PC-3 (cell line): ENCODE data around the gene OXCT2. TPM values are rescaled to one million over a fixed set of nuclear protein-coding genes. Genes with fewer than 3 reads are reported as not detected.

Source experiments
- ATAC-seq: fragments of 200-7000 bp; cut with Tn5 transposase; 2 replicates; pipeline ENCODE4 v1.9.1; 2020; ENCODE audit warnings: mild to moderate bottlenecking, moderate library complexity
- BruUV-seq: library from RNA; stranded (reverse); fragments of 400-500 nt; replicated peaks from 2 replicates; lab custom pipeline; 2021; lab: Mats Ljungman, UMichigan
- CTCF ChIA-PET: fragments of 300-600 bp; sonication (Branson Sonifier 250); formaldehyde crosslinking; loops from one replicate; lab custom pipeline; 2022; ENCODE audit warnings: antibody characterized with exemption; lab: Charles Lee
- POLR2A ChIA-PET: fragments of 300-600 bp; sonication (Branson Sonifier 250); formaldehyde crosslinking; loops from one replicate; lab custom pipeline; 2022; ENCODE audit warnings: antibody characterized with exemption; ENCODE audit not compliant: unreplicated experiment; lab: Charles Lee
- DNase-seq: peaks from one replicate; pipeline ENCODE4 v3.0.0-alpha.2; 2015
- H2AFZ ChIP-seq: fragments of 300-600 bp; sonication (generic); 2 replicates; pipeline ENCODE4 v1.6.0; 2016; ENCODE audit warnings: antibody characterized with exemption, low read length
- H3F3A ChIP-seq: fragments of 300-600 bp; sonication (generic); one replicate; pipeline ENCODE4 v1.6.0; 2017; ENCODE audit warnings: antibody characterized with exemption, low read length, control low read depth, mild to moderate bottlenecking; ENCODE audit not compliant: unreplicated experiment
- H3K27ac ChIP-seq: fragments of 300-600 bp; sonication (generic); 2 replicates; pipeline ENCODE4 v1.5.1; 2016; ENCODE audit warnings: mild to moderate bottlenecking, low read length
- H3K27me3 ChIP-seq: fragments of 300-600 bp; sonication (generic); 2 replicates; pipeline ENCODE4 v1.6.1; 2016; ENCODE audit warnings: low read length, mixed read lengths
- H3K36me3 ChIP-seq: fragments of 300-600 bp; sonication (generic); 2 replicates; pipeline ENCODE4 v1.6.1; 2016; ENCODE audit warnings: low read depth, mixed run types, low read length, mixed read lengths
- H3K4me1 ChIP-seq: fragments of 300-600 bp; sonication (generic); 2 replicates; pipeline ENCODE4 v1.5.1; 2016; ENCODE audit warnings: low read length; ENCODE audit not compliant: insufficient read depth
- H3K4me2 ChIP-seq: fragments of 300-600 bp; sonication (generic); 2 replicates; pipeline ENCODE4 v1.6.0; 2016; ENCODE audit warnings: low read length
- H3K4me3 ChIP-seq: fragments of 300-600 bp; sonication (generic); 2 replicates; pipeline ENCODE4 v1.5.1; 2016; ENCODE audit warnings: mild to moderate bottlenecking, low read length, mixed read lengths
- H3K79me2 ChIP-seq: fragments of 300-600 bp; sonication (generic); 2 replicates; pipeline ENCODE4 v1.6.1; 2017; ENCODE audit warnings: low read length, mixed read lengths
- H3K9ac ChIP-seq: fragments of 300-600 bp; sonication (generic); 2 replicates; pipeline ENCODE4 v1.6.0; 2016; ENCODE audit warnings: mild to moderate bottlenecking, low read length
- H3K9me2 ChIP-seq: fragments of 300-600 bp; sonication (generic); replicated peaks from 2 replicates; pipeline ENCODE4 v1.6.1; 2016; ENCODE audit warnings: mixed run types, low read length, mixed read lengths
- H3K9me3 ChIP-seq: fragments of 300-600 bp; sonication (generic); 2 replicates; pipeline ENCODE4 v1.6.1; 2016; ENCODE audit warnings: low read length, mixed read lengths
- H4K20me1 ChIP-seq: fragments of 300-600 bp; sonication (generic); 2 replicates; pipeline ENCODE4 v1.6.1; 2016; ENCODE audit warnings: low read length, mixed read lengths
- CTCF ChIP-seq: fragments of 300-600 bp; sonication (generic); conservative IDR thresholded peaks from 2 replicates; pipeline ENCODE4 v1.5.1; 2017; ENCODE audit warnings: antibody characterized with exemption, low read depth, mild to moderate bottlenecking, low read length
- EZH2 ChIP-seq: fragments of 300-600 bp; sonication (generic); IDR thresholded peaks from one replicate; pipeline ENCODE4 v1.6.1; 2017; ENCODE audit warnings: antibody characterized with exemption, mild to moderate bottlenecking, low read length; ENCODE audit not compliant: unreplicated experiment
- EZH2phosphoT487 ChIP-seq: fragments of 300-600 bp; sonication (generic); IDR thresholded peaks from 2 replicates; pipeline ENCODE4 v1.6.1; 2018; ENCODE audit warnings: mild to moderate bottlenecking, antibody characterized with exemption, low read length, borderline replicate concordance
- intact Hi-C: fragments of 100-400 bp; cut with micrococcal nuclease; formaldehyde crosslinking; loops from 2 replicates; pipeline ENCODE4 v1.9.0; 2023
- total RNA-seq: library from RNA; depleted of rRNA; stranded (reverse); fragments of >200 nt; gene quantifications from 2 replicates; pipeline ENCODE4 v1.2.3, GENCODE V29; 2014

Gene OXCT2
- total RNA-seq, 1 experiment from 2014 or later: 0.98 TPM

GRCh38 chr1:39782103-39782502 lies 11.0 kb upstream of the OXCT2 start:
- TF ChIP-seq CTCF (no peak), EZH2 (no peak), EZH2phosphoT487 (no peak)
- Histone ChIP-seq H2AFZ (no peak overlapping the region), H3K9me2 (no peaks in the 10 kb centered on the region), H3K9ac (no peak overlapping the region), H3K4me1 (no peaks in the 10 kb centered on the region), H3K4me3 (no peak overlapping the region), H4K20me1 (no peaks in the 10 kb centered on the region), H3K9me3 (no peaks in the 10 kb centered on the region), H3K79me2 (no peaks in the 10 kb centered on the region), H3F3A (no peaks in the 10 kb centered on the region), H3K4me2 (no peak overlapping the region), H3K27ac (no peak overlapping the region), H3K36me3 (no peaks in the 10 kb centered on the region), H3K27me3 (no peaks in the 10 kb centered on the region)
- BruUV-seq: no TSS peak
- ChIA-PET POLR2A (no interaction called here), CTCF (interaction anchor here (0.7 kb wide), 1 partner anchor 162 kb away, joined by 3 read pairs; no protein-coding TSS in a partner anchor)
- intact Hi-C loops: no loop called here
- no peak for ATAC-seq
- DNase-seq: no peak

DNA sequence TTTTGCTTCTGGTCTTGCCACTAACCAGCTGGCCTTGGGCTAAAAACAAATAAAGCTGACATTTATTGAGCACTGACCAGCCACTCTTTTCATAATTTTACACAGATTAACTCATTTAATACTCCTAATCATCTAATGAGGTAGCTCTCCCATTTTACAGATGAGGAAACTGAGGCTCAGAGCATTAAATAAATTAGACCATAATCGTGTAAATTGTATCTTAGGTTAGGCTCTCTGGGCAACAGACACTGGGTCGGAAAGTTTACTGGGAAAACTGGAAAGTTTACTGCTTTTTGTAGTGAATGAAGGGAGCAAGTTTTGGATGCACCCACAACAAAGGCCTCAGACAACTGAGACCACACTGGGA lies 10.2 kb upstream of the OXCT2 start:
- DNase-seq: no peak
- Histone ChIP-seq H3K9ac (no peak overlapping the region), H3K79me2 (no peaks in the 10 kb centered on the region), H3K27ac (no peak overlapping the region), H3F3A (no peaks in the 10 kb centered on the region), H3K36me3 (no peaks in the 10 kb centered on the region), H3K4me1 (no peaks in the 10 kb centered on the region), H3K4me2 (no peak overlapping the region), H3K9me2 (no peaks in the 10 kb centered on the region), H3K27me3 (no peaks in the 10 kb centered on the region), H3K9me3 (no peaks in the 10 kb centered on the region), H3K4me3 (no peak overlapping the region), H2AFZ (no peak overlapping the region), H4K20me1 (no peaks in the 10 kb centered on the region)
- TF ChIP-seq EZH2: no peak
- no peak for TF ChIP-seq EZH2phosphoT487
- no peak for TF ChIP-seq CTCF
- no TSS peak for BruUV-seq
- POLR2A ChIA-PET: no interaction called here
- CTCF ChIA-PET: no interaction called here
- ATAC-seq: no peak
- intact Hi-C loops: no loop called here

DNA sequence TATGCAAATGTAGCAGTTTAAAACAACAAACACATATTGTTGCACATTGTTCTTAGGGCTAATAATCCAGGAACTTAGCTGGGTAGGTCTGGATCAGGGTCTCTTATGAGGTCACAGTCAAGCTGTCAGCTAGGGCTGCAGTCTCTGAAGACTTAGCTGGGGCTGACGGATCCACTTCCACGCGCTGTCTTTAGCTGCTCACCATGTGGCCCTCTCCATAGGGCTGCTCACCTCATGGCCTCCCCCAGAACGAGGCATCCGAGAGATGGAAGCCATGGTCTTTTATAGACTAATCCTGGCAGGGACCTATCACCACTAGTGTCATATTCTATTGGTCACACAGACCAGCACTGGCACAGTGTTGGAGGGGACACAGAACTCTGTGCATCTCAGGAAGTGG lies 8.7 kb upstream of the OXCT2 start:
- DNase-seq (no peak), ATAC-seq (no peak)
- Histone ChIP-seq H2AFZ (no peak overlapping the region), H3K9ac (no peak overlapping the region), H4K20me1 (no peaks in the 10 kb centered on the region), H3K36me3 (no peaks in the 10 kb centered on the region), H3K4me3 (no peak overlapping the region), H3K9me3 (no peaks in the 10 kb centered on the region), H3K27ac (no peak overlapping the region), H3K27me3 (no peaks in the 10 kb centered on the region), H3K9me2 (no peaks in the 10 kb centered on the region), H3K4me2 (no peak overlapping the region), H3F3A (no peaks in the 10 kb centered on the region), H3K4me1 (no peaks in the 10 kb centered on the region), H3K79me2 (no peaks in the 10 kb centered on the region)
- POLR2A ChIA-PET: no interaction called here
- TF ChIP-seq EZH2phosphoT487: no peak
- no peak for TF ChIP-seq EZH2
- CTCF ChIA-PET: no interaction called here
- intact Hi-C loops: no loop called here
- no TSS peak for BruUV-seq
